WTC11 (cell line): Measurements from ENCODE around the gene SLC5A2. TPM values are rescaled to one million over a fixed set of nuclear protein-coding genes. Genes with fewer than 3 reads are reported as not detected.

ENCODE experiments used
- ATAC-seq: fragments of 200-7000 bp; cut with Tn5 transposase; 2 replicates; pipeline ENCODE4 v1.10.0; 2021; ENCODE audit warnings: mild to moderate bottlenecking, moderate library complexity
- CTCF ChIA-PET: fragments of 300-600 bp; sonication (Branson Sonifier 250); formaldehyde crosslinking; loops from one replicate; lab custom pipeline; 2021; ENCODE audit warnings: antibody characterized with exemption; lab: Charles Lee
- POLR2A ChIA-PET: fragments of 350-600 bp; sonication (Branson Sonifier 250); formaldehyde crosslinking; loops from one replicate; lab custom pipeline; 2021; ENCODE audit warnings: antibody characterized with exemption; lab: Charles Lee
- DNase-seq: peaks from one replicate; pipeline ENCODE4 v3.0.0; 2021; ENCODE audit warnings: low spot score
- H3K27ac Mint-ChIP-seq: 2 replicates; pipeline ENCODE4 v1.8.0; 2021; ENCODE audit warnings: mixed read lengths
- H3K27me3 Mint-ChIP-seq: 2 replicates; pipeline ENCODE4 v1.8.0; 2021; ENCODE audit warnings: low read depth, mild to moderate bottlenecking, moderate library complexity, mixed read lengths
- H3K36me3 Mint-ChIP-seq: 2 replicates; pipeline ENCODE4 v1.8.0; 2021; ENCODE audit warnings: mixed read lengths
- H3K4me1 Mint-ChIP-seq: 2 replicates; pipeline ENCODE4 v1.8.0; 2022; ENCODE audit warnings: mixed read lengths
- H3K4me3 Mint-ChIP-seq: 2 replicates; pipeline ENCODE4 v1.8.0; 2021; ENCODE audit warnings: mild to moderate bottlenecking, moderate library complexity, mixed read lengths
- H3K9me3 Mint-ChIP-seq: 2 replicates; pipeline ENCODE4 v1.8.0; 2021; ENCODE audit warnings: mixed read lengths
- EMX1 ChIP-seq: fragments of 250-450 bp; sonication (Bioruptor Pico); IDR thresholded peaks from 2 replicates; pipeline ENCODE4 v1.8.0; 2021; ENCODE audit warnings: mild to moderate bottlenecking
- ETV6 ChIP-seq: sonication (generic); formaldehyde crosslinking; IDR thresholded peaks from 2 replicates; pipeline ENCODE4 v1.8.1; 2022; ENCODE audit warnings: mild to moderate bottlenecking, missing genetic modification reagents
- FOXJ3 ChIP-seq: sonication (generic); formaldehyde crosslinking; IDR thresholded peaks from 2 replicates; pipeline ENCODE4 v1.9.0; 2021; ENCODE audit warnings: missing genetic modification reagents, mild to moderate bottlenecking, borderline replicate concordance
- FOXK1 ChIP-seq: sonication (generic); formaldehyde crosslinking; IDR thresholded peaks from 2 replicates; pipeline ENCODE4 v1.8.0; 2022; ENCODE audit warnings: mild to moderate bottlenecking, moderate library complexity, missing genetic modification reagents
- GTF2I ChIP-seq: fragments of 250-450 bp; sonication (Bioruptor Pico); conservative IDR thresholded peaks from 2 replicates; pipeline ENCODE4 v1.4.0; 2021; ENCODE audit warnings: mild to moderate bottlenecking
- JUN ChIP-seq: sonication (generic); formaldehyde crosslinking; IDR thresholded peaks from 2 replicates; pipeline ENCODE4 v1.8.0; 2023; ENCODE audit warnings: mild to moderate bottlenecking, missing genetic modification reagents
- MXD4 ChIP-seq: fragments of 250-450 bp; sonication (Bioruptor Pico); IDR thresholded peaks from 2 replicates; pipeline ENCODE4 v1.8.0; 2021; ENCODE audit warnings: mild to moderate bottlenecking, moderate library complexity, borderline replicate concordance
- MYBL2 ChIP-seq: sonication (generic); formaldehyde crosslinking; IDR thresholded peaks from 2 replicates; pipeline ENCODE4 v1.8.1; 2023; ENCODE audit warnings: mild to moderate bottlenecking, moderate library complexity, missing genetic modification reagents
- RELA ChIP-seq: sonication (generic); formaldehyde crosslinking; IDR thresholded peaks from 2 replicates; pipeline ENCODE4 v1.8.1; 2022; ENCODE audit warnings: missing genetic modification reagents, mild to moderate bottlenecking, borderline replicate concordance
- SMAD3 ChIP-seq: sonication (generic); formaldehyde crosslinking; IDR thresholded peaks from 2 replicates; pipeline ENCODE4 v1.8.0; 2022; ENCODE audit warnings: missing genetic modification reagents, mild to moderate bottlenecking, borderline replicate concordance
- ZNF138 ChIP-seq: sonication (generic); formaldehyde crosslinking; conservative IDR thresholded peaks from 2 replicates; pipeline ENCODE4 v1.8.1; 2022; ENCODE audit warnings: mild to moderate bottlenecking, moderate library complexity, missing genetic modification reagents
- ZNF396 ChIP-seq: fragments of 250-450 bp; sonication (Bioruptor Pico); IDR thresholded peaks from 2 replicates; pipeline ENCODE4 v1.8.0; 2021; ENCODE audit warnings: mild to moderate bottlenecking, moderate library complexity, borderline replicate concordance
- ZNF671 ChIP-seq: fragments of 250-450 bp; sonication (Bioruptor Pico); IDR thresholded peaks from 2 replicates; pipeline ENCODE4 v1.8.0; 2021; ENCODE audit warnings: mild to moderate bottlenecking
- total RNA-seq: library from RNA; stranded (reverse); gene quantifications from 3 replicates; pipeline ENCODE4 v1.2.3, GENCODE V29; 2021
- TF ChIP-seq, protein P1 (sequence below): sonication (generic); formaldehyde crosslinking; IDR thresholded peaks from 2 replicates; pipeline ENCODE4 v1.8.0; 2022; ENCODE audit warnings: missing genetic modification reagents
- TF ChIP-seq, protein P2 (sequence below): fragments of 250-450 bp; sonication (Bioruptor Pico); IDR thresholded peaks from 2 replicates; pipeline ENCODE4 v1.9.0; 2021; ENCODE audit warnings: mild to moderate bottlenecking, borderline replicate concordance
- TF ChIP-seq, protein P3 (sequence below): sonication (generic); formaldehyde crosslinking; IDR thresholded peaks from 2 replicates; pipeline ENCODE4 v1.8.1; 2022; ENCODE audit warnings: mild to moderate bottlenecking, missing genetic modification reagents, moderate library complexity, borderline replicate concordance
- TF ChIP-seq, protein P4 (sequence below): sonication (generic); formaldehyde crosslinking; IDR thresholded peaks from 2 replicates; pipeline ENCODE4 v1.8.0; 2022; ENCODE audit warnings: mild to moderate bottlenecking, missing genetic modification reagents
- TF ChIP-seq, protein P5 (sequence below): sonication (generic); formaldehyde crosslinking; IDR thresholded peaks from 2 replicates; pipeline ENCODE4 v1.8.1; 2022; ENCODE audit warnings: missing genetic modification reagents, borderline replicate concordance

The SLC5A2 gene
- total RNA-seq, 1 experiment from 2014 or later: 0.83 TPM

DNA sequence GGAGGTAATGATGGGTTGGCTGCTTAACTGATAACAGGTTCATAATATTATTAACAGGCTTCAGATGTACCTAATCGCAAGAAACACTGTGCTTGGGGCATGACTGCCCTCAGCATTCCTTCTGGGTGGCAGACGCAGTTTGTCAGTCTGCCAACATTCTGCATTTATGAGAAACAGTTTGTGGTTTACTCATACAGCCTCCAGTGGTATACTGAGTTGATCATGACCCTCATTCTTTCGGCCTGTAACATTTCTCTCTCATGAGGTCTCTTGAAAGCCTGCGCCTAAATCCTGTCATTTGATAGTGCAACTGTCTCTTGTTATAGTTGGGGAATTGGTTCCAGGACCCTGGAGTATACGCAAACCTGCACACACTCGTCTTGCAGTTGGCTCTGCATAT, 30.2 kb downstream of the SLC5A2 start (continued):
- TF ChIP-seq, protein P1, sequence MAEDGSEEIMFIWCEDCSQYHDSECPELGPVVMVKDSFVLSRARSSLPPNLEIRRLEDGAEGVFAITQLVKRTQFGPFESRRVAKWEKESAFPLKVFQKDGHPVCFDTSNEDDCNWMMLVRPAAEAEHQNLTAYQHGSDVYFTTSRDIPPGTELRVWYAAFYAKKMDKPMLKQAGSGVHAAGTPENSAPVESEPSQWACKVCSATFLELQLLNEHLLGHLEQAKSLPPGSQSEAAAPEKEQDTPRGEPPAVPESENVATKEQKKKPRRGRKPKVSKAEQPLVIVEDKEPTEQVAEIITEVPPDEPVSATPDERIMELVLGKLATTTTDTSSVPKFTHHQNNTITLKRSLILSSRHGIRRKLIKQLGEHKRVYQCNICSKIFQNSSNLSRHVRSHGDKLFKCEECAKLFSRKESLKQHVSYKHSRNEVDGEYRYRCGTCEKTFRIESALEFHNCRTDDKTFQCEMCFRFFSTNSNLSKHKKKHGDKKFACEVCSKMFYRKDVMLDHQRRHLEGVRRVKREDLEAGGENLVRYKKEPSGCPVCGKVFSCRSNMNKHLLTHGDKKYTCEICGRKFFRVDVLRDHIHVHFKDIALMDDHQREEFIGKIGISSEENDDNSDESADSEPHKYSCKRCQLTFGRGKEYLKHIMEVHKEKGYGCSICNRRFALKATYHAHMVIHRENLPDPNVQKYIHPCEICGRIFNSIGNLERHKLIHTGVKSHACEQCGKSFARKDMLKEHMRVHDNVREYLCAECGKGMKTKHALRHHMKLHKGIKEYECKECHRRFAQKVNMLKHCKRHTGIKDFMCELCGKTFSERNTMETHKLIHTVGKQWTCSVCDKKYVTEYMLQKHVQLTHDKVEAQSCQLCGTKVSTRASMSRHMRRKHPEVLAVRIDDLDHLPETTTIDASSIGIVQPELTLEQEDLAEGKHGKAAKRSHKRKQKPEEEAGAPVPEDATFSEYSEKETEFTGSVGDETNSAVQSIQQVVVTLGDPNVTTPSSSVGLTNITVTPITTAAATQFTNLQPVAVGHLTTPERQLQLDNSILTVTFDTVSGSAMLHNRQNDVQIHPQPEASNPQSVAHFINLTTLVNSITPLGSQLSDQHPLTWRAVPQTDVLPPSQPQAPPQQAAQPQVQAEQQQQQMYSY (CRISPR knock-in tag): no peak
- TF ChIP-seq JUN (no peak), ETV6 (CRISPR knock-in tag) (no peak), FOXK1 (no peak), GTF2I (CRISPR knock-in tag) (no peak), EMX1 (CRISPR knock-in tag) (no peak), FOXJ3 (CRISPR knock-in tag) (no peak), ZNF138 (CRISPR knock-in tag) (no peak)
- TF ChIP-seq, protein P2, sequence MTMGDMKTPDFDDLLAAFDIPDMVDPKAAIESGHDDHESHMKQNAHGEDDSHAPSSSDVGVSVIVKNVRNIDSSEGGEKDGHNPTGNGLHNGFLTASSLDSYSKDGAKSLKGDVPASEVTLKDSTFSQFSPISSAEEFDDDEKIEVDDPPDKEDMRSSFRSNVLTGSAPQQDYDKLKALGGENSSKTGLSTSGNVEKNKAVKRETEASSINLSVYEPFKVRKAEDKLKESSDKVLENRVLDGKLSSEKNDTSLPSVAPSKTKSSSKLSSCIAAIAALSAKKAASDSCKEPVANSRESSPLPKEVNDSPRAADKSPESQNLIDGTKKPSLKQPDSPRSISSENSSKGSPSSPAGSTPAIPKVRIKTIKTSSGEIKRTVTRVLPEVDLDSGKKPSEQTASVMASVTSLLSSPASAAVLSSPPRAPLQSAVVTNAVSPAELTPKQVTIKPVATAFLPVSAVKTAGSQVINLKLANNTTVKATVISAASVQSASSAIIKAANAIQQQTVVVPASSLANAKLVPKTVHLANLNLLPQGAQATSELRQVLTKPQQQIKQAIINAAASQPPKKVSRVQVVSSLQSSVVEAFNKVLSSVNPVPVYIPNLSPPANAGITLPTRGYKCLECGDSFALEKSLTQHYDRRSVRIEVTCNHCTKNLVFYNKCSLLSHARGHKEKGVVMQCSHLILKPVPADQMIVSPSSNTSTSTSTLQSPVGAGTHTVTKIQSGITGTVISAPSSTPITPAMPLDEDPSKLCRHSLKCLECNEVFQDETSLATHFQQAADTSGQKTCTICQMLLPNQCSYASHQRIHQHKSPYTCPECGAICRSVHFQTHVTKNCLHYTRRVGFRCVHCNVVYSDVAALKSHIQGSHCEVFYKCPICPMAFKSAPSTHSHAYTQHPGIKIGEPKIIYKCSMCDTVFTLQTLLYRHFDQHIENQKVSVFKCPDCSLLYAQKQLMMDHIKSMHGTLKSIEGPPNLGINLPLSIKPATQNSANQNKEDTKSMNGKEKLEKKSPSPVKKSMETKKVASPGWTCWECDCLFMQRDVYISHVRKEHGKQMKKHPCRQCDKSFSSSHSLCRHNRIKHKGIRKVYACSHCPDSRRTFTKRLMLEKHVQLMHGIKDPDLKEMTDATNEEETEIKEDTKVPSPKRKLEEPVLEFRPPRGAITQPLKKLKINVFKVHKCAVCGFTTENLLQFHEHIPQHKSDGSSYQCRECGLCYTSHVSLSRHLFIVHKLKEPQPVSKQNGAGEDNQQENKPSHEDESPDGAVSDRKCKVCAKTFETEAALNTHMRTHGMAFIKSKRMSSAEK (CRISPR knock-in tag): no peak

DNA sequence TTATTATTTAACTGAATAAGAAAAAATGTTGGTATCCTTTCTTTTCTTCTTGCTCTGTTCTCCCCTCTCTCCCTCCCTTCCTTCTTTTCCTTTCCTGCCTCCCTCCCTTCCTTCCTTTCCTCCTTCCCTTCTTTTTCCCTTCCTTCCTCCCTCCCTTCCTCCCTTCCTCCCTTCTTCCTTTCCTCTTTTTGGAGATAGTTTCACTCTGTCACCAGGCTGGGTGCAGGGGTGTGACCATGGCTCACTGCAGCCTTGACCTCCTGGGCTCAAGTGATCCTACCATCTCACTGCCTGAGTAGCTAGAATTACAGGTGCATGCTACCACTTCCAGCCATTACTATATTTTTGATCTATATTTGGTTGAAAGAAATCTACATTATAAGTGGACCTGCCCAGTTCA, 31.0 kb downstream of the SLC5A2 start:
- TF ChIP-seq MXD4: no peak
- TF ChIP-seq SMAD3: no peak
- no peak for TF ChIP-seq MYBL2 (CRISPR knock-in tag)
- no peak for TF ChIP-seq RELA (CRISPR knock-in tag)
- TF ChIP-seq, protein P3, sequence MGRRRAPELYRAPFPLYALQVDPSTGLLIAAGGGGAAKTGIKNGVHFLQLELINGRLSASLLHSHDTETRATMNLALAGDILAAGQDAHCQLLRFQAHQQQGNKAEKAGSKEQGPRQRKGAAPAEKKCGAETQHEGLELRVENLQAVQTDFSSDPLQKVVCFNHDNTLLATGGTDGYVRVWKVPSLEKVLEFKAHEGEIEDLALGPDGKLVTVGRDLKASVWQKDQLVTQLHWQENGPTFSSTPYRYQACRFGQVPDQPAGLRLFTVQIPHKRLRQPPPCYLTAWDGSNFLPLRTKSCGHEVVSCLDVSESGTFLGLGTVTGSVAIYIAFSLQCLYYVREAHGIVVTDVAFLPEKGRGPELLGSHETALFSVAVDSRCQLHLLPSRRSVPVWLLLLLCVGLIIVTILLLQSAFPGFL (CRISPR knock-in tag): no peak
- TF ChIP-seq, protein P4, sequence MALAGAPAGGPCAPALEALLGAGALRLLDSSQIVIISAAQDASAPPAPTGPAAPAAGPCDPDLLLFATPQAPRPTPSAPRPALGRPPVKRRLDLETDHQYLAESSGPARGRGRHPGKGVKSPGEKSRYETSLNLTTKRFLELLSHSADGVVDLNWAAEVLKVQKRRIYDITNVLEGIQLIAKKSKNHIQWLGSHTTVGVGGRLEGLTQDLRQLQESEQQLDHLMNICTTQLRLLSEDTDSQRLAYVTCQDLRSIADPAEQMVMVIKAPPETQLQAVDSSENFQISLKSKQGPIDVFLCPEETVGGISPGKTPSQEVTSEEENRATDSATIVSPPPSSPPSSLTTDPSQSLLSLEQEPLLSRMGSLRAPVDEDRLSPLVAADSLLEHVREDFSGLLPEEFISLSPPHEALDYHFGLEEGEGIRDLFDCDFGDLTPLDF (CRISPR knock-in tag): no peak
- TF ChIP-seq, protein P5, sequence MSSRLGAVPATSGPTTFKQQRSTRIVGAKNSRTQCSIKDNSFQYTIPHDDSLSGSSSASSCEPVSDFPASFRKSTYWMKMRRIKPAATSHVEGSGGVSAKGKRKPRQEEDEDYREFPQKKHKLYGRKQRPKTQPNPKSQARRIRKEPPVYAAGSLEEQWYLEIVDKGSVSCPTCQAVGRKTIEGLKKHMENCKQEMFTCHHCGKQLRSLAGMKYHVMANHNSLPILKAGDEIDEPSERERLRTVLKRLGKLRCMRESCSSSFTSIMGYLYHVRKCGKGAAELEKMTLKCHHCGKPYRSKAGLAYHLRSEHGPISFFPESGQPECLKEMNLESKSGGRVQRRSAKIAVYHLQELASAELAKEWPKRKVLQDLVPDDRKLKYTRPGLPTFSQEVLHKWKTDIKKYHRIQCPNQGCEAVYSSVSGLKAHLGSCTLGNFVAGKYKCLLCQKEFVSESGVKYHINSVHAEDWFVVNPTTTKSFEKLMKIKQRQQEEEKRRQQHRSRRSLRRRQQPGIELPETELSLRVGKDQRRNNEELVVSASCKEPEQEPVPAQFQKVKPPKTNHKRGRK: no peak
- no peak for TF ChIP-seq ZNF396 (CRISPR knock-in tag)
- no peak for TF ChIP-seq ZNF671 (CRISPR knock-in tag)
- no peak for DNase-seq
- peaks cover 27% of the 10 kb centered on the region for H3K9me3 Mint-ChIP-seq
- peaks cover 17% of the 10 kb centered on the region for H3K27me3 Mint-ChIP-seq
- ChIA-PET CTCF (interaction anchor here (0.6 kb wide), 1 partner anchor 199 kb away, joined by 3 read pairs; a partner anchor contains a TSS), POLR2A (no interaction called here)
- H3K27ac Mint-ChIP-seq: no peak overlapping the region
- ATAC-seq: no peak
- H3K4me3 Mint-ChIP-seq: no peak overlapping the region
- peaks cover 5% of the 10 kb centered on the region for H3K4me1 Mint-ChIP-seq
- peaks cover 19% of the 10 kb centered on the region for H3K36me3 Mint-ChIP-seq
